ENCODE data around the gene HIPK2.

DNA sequence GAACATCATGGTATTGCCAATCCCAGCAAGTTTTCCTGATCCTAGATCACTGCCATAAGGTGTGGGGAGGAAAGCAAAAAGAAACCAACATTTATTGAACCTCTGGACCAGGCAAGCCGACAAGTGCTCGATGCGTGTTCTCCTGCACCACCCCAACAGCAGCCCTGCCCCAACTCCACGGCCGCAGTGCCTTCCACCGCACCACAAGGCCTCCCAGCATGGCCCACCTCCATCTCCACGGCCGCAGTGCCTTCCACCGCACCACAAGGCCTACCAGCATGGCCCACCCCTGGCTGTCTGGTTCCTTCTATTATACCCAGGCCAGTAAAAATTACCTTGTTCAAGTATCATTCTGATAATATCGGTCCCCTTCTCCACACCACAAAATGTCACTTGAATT, 8.7 kb downstream of the HIPK2 start:
- TF ChIP-seq, protein P1, sequence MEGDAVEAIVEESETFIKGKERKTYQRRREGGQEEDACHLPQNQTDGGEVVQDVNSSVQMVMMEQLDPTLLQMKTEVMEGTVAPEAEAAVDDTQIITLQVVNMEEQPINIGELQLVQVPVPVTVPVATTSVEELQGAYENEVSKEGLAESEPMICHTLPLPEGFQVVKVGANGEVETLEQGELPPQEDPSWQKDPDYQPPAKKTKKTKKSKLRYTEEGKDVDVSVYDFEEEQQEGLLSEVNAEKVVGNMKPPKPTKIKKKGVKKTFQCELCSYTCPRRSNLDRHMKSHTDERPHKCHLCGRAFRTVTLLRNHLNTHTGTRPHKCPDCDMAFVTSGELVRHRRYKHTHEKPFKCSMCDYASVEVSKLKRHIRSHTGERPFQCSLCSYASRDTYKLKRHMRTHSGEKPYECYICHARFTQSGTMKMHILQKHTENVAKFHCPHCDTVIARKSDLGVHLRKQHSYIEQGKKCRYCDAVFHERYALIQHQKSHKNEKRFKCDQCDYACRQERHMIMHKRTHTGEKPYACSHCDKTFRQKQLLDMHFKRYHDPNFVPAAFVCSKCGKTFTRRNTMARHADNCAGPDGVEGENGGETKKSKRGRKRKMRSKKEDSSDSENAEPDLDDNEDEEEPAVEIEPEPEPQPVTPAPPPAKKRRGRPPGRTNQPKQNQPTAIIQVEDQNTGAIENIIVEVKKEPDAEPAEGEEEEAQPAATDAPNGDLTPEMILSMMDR (IDR thresholded peaks at IDR 0.05; ENCODE audit: low read depth, low read length), result no peak
- no peak for TF ChIP-seq POLR2A (IDR thresholded peaks at IDR 0.05; ENCODE audit: extremely low read depth, insufficient read length)
- TF ChIP-seq, protein P2, sequence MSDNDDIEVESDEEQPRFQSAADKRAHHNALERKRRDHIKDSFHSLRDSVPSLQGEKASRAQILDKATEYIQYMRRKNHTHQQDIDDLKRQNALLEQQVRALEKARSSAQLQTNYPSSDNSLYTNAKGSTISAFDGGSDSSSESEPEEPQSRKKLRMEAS (IDR thresholded peaks at IDR 0.05; ENCODE audit: low read depth, low read length), result no peak

Measured in NB4 (cell line).